DND-41 (cell line): ENCODE data around the gene STARD7.

Source experiments
- CTCF ChIP-seq: IDR thresholded peaks from 2 replicates; pipeline ENCODE4 v1.5.1; 2012; ENCODE audit warnings: borderline replicate concordance, low read length, moderate library complexity, mild to moderate bottlenecking; ENCODE audit not compliant: poor library complexity, severe bottlenecking; ENCODE audit errors: extremely low read depth
- EZH2 ChIP-seq: IDR thresholded peaks from 3 replicates; pipeline ENCODE4 v1.6.1; 2012; ENCODE audit warnings: borderline replicate concordance, low read depth, mild to moderate bottlenecking, moderate library complexity, low read length, inconsistent platforms; ENCODE audit not compliant: severe bottlenecking

- TF ChIP-seq CTCF (no peak), EZH2 (no peak)
These were observed 67.5 kb downstream of the STARD7 start for GRCh38 chr2:96140941-96141623.
